CD4-positive, alpha-beta T cell treated with Interleukin-2 at 100 ng/mL for 4 hours (primary cell): ENCODE data around the gene C1orf198.

Experiments used
- DNase-seq: peaks from one replicate; pipeline ENCODE4 v3.0.0-alpha.2; 2020; ENCODE audit warnings: low spot score

The C1orf198 gene

DNA sequence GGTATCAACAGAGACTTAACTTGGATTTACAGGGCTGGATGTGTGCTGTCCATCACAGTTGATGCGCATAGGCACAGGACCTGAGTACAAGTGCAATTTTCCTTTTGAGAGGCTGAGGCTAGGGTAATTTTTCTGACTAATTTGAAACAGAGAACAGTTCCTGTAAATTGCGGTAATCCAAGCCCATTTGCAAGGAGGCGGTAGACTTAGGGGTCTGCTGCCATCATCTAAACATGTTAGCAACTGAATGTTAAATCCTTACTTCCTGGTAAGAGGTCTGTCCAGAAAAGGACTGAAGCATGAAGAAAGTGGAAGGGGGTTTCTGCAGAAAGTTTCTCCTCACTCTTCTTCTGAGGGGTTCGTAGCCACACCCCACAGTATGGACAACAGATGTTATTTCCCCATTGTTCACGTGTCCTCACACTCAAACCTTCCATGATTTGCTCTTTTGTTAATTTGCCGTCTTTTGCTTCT lies 23.7 kb upstream of the C1orf198 start:
- DNase-seq, result no peak

DNA sequence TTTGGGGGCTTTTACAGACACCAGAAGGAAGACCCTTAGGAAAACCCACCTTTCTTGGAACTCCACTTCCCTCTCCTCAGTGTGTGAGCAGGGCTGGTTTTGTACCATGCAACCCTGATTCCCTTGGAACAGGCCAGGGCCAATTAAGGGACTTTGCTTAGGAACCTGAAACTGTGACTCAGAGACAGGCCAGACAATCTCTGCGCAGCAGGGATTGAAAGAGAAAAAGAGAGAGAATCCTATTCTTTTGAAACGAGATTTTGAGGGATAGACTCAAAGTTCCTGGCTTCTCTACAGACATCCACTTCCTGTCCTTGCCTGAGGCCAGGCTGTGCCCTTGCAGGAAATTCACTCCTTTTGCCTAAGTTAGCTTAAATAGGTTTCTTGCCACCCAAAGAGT lies 23.1 kb upstream of the C1orf198 start:
- no peak for DNase-seq

DNA sequence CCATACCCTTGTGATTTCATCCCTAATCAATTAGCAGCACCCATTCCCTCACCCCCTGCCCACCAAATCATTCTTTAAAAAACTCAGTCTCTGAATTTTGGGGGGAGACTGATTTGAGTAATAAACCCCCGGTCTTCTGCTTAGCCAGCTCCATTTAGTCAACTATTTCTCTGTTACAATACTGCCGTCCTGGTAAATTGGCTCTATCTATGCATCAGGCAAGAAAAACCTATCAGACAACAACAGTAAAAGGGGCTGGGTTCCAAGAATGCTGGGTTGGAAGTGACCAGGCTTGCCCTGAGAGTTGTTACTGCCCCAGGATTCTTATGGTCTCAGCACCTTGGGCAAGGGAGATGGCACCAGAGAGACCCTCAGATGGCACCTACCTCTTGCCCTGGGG lies 16.3 kb upstream of the C1orf198 start:
- no peak for DNase-seq

DNA sequence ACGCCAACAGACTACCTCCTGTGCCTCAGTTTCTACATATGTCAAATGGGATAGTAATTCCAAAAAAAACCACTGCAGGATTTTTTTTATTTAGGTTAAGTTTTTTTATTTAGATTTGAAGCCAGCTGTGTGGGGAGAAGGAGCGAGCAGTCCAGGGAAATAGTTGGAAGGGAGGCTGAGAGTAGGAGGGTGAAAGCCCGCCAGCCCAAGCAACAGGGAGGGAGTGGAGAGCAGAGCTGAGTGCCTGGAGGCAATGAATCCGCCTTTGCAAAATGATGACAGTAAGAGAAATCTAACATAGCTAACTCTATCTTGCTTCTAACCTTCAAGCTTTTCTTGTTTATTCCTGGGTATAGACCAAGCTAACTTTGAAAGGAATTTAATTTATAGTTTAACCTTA lies 15.6 kb upstream of the C1orf198 start:
- no peak for DNase-seq

DNA sequence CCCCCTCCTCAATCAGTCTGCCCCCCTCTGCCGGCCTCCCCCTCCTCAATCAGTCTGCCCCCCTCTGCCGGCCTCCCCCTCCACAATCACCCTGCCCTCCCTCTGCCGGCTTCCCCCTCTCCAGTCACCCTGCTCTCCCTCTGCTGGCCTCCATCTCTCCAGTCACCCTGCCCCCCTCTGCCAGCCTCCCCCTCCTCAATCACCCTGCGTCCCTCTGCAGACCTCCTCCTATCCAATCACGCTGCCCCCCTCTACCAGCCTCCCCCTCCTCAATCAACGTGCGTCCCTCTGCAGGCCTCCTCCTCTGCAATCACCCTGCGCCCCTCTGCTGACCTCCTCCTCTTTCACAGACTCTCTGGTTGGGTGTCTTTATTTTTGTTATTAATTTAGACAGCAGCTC lies 11.5 kb upstream of the C1orf198 start:
- no peak for DNase-seq

DNA sequence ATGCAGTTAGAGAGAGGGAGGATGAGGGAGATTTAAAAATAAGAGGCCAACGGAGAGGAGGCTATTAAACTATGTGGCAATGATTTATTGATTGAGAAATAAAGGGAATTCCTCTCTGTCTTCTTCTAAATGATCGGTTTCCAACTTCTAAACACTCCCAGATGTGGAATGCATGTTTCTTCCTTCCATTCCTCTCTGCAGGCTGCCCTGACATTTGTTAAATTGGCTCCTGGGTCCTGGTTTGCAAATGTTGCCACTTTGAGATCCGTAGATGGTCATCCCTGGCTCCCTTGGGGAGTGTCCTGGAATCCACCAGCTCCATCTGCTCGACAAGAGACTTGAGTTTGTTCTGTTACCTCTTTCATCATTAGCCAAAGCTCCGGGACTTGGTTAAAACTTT lies 10.3 kb upstream of the C1orf198 start:
- DNase-seq, result no peak

DNA sequence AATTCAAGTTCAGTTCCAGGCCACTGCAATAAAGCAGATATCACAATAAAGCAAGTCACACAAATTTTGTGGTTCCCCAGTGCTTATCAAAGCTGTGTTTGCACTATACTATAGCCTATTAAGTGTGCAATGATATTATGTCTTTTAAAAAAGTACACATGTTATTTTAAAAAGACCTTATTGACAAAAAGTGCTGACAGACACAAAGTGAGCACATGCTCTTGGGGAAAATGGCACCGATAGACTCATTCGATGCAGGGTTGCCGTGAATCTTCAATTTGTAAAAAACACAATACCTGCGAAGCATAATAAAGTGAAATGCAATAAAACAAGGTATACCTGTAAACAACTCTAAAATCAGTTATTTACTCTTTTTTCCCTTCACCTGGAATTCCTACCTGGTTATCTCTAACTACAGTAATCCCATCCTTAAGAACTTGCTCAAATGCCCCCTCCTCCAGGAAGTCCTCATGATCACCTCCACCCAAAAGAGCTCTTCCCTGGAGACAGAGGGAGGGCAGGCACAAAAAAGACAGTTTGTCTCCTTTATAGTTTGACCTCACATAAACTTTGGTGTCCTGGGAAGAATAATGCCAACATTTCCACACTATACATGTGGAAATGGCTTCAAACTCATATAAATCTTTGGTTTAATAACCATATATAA lies 9.7 kb upstream of the C1orf198 start:
- no peak for DNase-seq

DNA sequence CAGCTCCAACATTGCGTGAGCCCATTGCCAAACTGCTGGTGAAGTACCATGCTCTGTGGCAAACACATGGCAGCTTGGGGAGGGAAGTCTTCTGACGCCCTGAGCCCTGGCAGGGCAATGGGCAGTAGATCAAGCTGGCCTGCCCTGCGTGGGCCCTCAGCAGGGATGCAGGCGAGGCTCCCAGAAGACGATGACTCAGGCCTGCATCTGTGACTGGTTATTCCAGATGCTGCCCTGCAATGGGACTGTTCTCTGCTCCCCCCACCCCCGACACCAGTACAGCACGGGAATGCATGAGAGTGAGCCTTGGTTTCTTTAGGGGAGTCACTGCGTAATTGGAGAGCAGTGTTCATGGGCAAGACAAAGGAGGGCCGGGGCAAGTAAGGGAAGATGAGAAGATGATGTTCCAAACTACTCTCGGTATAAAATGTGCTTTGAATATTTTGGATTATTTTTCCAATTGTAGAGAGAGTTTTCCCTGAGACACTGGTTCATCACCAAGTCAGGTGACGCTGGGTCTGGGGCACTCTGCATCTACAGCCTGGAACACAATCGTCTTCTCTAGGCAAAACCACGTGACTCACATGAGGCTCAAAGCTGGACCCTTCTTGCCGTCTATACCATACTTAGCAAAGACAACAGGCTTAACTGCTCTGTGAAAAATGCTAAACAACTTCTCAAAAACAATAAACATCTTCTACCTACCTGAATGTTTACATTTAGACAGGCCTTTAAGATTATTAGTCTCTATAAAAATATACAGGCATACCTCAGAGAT lies 9.0 kb upstream of the C1orf198 start:
- DNase-seq, result no peak

DNA sequence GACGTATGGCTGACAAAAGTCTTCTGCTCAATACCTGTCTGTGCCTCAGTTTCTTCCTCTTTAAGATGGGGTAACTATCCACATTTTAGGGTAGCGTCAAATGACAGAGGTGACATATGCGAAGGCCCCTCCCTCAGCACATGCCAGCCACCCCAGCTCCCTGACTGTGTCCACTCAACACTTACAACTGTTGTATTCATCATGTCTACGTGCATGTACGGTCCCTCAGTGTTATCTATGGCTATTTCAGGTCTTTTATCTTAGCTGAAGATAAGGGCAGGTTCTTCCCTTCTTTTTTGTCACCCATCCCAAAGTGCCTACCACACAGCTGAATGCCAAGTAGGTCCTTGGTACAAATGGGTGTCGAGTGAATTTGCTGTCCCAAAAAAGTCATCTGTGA lies 8.3 kb upstream of the C1orf198 start:
- DNase-seq, result no peak

DNA sequence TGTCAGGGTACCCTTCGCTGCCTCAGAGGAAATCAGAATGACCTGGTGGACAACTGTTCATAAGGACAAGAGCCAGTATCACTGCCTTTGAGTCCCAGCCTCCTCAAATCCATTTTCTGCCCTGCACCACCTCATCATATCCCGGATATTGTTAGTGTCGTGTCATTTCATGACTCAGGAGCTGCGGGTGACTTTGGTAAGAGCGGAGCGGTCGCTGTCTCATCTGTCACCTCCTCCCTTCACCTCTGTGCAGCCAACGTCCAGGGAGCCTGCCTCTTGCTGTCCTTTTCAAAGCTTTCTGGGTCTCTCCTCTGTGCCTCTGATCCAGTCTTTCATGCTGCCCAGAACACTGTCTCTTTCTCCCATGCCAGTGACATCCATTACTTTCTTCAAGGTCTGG lies 7.0 kb upstream of the C1orf198 start:
- no peak for DNase-seq

DNA sequence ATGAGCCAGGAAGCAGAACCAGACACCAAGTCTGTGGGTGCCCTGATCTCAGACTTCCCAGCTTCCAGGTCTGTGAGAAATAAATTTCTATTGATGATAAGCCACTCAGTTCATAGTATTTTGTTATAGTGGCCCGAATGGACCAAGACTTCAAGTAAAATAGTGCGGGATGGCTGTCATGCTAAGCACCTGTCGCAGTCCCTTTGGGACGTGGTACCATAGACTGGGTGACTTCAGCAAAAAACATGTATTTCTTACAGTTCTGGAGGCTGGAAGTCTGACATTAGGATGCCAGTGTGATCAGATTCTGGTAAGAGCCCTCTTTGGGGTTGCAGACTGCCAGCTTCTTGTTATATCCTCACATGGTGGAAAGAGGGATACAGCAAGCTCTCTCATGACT lies 2.6 kb upstream of the C1orf198 start:
- DNase-seq, result no peak

DNA sequence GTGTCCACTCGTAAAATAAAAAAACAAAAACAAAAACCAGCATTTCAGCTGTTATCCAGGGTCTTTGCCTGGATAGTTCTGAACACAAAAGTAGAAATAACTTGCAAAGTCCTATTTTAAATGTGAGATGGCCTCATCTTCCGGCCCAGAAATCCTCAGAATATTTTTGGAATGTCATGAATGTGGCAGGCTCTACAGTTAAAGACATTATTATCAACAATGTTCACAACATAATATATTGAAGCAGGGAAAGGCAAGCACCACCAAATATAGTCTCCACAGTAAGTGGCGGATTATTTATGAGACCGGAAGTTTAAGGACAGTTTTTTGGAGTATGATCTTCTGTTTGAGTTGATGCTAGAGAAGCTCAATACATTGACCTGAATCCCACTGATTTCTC lies 1.2 kb upstream of the C1orf198 start:
- no peak for DNase-seq

DNA sequence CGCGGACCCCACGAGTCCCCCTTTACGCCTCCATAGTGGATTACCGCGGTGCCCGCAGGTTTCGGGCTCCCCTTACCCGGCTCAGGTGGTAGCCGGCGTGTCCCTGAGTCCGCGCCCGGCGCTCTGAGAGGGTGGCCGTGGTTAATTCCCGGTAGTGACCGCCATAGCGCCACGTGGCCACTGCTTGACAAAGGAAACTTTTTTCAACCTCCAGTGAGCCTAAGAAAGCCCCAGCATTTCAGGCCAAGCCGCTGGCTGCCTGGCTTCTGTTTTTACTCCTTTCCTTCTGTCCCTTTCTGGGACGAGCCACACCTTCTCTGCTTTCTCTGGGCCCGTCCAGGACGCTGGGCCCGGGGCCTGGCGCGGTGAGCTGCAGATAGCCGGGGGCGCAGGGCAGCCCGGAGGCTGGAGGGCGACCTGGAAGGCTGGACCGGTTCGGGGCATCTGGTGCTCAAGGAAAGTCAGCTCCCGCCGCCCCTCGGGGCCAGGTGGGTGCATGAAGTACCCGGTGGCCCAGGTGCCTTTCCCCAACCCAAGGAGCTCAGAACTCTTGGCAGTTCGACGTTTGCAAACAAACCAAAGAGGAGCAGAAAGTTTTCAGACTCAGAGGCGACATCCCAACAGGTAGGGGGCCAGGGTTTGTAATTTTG lies 540 bp upstream of the C1orf198 start:
- DNase-seq, result no peak

DNA sequence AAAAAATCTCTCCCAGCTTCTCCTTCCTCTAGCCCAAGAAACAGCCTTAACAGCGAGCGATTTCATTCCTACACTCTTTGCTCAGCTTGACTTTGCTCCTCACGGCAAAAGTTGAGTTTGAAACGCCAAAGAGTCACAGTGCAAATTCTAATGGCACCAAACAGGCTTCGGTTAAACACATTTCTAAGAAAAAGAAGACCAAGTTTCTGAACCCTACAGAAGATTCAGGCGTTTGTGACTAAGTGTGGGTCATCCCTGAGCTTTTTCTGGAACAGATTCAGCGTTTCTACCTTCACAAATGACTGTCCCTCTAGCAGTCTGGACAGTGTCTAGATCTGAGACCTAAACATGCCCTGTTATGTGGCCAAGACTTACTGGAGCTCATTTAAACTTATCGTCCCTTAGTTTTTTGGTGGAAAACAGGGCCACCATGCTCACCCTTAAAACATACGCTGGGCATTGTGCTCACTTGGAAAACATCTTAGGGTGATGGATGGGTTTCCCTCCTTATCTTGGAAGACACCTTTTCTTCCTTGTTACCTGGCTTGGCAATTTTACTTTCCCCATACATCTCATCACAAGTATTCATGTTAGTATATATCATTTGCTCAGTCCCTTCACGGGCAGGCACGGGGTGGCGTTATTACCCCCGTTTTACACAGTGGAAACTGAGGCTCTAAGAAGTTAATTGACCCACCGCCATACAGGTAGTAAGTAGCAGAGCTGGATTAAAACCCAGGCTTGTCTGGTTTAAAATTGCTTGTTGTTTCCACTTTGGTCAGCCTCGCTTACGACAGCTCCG lies 1.0 kb downstream of the C1orf198 start:
- no peak for DNase-seq

DNA sequence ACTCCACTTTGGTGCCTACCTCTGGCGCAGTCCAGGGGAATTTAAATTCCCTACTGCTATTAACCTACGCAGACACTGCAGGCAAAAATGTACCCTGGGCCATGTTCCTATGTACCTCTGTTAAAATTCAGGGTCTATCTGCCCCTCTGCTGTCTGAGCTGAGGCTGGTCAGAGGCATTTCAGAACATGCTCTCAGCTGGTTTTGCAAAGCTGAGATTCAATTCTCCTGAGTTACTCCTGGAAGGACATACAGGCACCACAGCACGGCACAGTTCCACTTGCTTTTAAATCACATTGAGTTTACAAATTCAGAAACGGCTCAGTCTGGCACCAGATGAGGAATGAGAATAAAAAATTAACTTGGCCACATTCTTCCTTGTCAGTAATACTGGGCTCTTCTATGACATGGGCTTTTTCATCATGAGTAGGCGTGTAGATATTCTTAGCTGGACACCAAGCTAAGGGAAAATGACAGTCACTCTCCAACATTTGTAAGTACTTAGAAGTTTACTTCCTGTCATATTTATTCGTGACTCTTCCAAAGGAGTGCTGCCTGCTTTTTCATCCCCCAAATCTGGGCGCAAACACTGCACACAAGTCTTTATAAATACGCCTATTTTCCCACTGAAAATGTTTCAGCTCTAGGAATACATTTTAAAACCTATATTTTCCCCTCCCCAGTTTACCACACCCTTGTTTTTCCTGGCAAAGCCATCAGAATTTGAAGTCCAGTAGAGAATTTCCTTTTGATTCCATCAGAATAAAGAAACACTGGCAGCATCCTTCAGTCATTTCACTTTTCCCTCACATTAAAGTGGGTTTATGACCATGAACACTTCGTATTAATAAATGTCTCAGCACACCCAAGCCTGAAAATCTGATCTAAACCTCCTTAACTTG lies 1.9 kb downstream of the C1orf198 start:
- no peak for DNase-seq

DNA sequence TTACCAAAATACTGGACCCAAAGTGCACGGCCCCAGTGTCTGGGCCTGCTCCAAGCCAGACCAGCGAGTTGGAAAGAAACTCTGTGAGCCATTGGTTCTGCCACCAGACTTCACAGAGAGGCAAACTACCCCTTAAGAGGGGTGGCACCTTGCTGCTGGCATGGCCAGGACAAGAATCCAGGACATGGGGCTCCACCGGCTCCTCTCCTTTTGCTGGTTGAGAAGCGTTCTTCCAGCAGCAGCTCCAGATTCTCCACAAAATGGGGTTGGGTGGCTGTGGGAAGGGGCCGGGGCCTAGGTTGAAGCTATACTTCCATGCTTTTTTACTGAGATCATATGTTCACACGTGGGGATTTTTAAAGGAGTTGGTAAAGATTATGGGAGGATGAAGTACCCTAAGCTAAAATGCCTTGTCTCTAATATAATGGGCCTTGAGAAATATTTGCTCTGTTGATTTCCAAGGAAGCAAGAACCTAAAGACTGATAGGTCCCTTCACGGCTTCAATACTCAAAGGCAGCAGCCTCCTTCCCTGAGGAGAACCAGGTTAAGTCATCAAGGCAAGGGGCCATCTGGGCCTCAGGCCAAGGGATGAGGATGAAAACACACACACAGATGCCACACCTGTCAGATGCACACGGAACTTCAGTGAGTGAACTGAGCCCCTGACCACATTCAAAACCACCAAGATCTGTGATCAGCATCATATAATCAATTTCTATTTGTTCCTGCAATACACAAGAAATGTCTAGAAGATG lies 3.1 kb downstream of the C1orf198 start:
- no peak for DNase-seq

DNA sequence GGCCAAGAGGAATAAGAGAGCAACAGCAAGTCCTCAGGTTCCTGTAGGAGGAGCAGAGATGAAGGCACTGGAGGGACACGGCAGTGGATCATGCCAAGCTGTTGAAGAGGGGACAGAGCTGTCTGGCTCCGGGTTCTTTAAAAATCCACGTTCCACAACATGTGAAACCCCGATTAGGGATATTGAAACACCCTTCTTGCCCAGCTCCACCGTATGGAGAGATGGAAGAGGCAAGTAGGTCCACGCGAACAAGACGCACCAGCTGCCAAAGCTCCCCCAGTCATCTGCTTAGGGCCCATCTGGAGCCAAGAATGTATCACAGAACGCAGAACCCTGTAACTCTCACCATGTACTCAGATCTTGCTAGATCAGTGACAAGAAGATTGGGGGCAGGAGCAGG lies 3.9 kb downstream of the C1orf198 start:
- no peak for DNase-seq

DNA sequence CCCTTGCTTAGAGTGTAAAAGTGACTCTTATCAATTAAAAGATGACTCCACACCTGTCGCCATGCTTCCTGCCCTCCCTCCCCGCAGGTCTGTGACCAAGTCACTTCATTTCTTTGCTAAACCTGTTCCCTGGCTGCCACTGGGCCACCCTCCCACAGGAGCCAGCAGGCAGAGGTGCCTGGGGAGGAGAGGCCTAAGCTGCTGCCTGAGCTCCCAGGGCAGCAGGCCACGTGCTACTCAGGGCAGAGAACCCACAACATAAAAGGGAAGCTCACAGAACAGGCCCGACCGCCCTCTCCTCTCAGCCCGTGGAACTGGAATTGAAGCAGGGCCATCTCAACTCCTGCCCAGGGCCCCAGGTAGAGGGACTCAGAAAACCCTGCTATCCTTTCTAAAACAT lies 4.9 kb downstream of the C1orf198 start:
- no peak for DNase-seq

DNA sequence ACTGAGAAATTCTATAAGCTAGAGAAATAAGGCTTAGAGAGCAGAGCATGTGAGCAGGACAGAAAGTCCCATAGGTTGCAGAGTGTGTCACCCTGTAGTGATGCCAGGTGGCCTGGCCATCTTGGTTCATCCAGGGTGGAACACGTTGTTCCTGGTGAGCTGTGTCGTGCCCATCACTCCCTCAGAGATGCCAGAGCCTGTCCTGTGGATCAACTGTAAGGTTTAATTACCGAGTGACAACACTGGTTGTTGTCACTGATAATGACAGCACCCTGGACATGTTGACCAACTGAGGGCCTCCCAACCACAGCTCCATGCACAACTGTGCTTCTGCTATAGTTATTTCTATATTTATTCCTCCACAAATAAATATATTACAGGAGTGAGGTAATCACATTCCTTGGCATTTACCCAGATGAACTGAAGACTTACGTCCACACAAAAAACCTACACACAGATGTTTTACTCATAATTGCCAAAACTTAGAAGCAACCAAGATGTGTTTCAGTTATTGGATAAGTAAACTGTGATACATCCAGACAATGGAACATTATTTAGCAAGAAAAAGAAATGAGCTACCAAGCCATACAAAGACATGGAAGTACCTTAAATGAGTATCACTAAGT lies 6.2 kb downstream of the C1orf198 start:
- no peak for DNase-seq

DNA sequence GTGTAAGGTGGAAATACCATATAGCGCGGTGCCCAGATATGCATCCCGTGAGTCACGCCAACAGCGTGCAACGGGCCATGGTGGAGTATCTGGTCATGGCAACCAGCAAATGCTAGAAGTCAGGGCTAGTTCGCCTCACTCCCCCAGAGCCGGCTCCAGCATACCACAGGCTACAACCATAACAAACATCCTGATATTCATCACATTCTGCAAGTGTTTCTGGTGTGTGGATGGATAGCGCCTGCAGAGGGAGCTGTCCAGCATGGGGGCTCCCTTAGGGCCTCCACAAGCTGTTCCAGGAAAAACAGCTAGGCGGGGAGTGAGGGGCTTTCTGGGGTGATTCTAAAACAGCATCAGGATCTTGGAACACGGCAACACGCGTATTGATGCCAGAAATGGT lies 6.8 kb downstream of the C1orf198 start:
- no peak for DNase-seq
